Measurements from ENCODE around the gene SLC26A1. TPM values are rescaled to one million over a fixed set of nuclear protein-coding genes. Genes with fewer than 3 reads are reported as not detected.

The SLC26A1 gene
- total RNA-seq, 4 donors from 2014 or later: 1.7 to 4.1 (median 2.8) TPM

DNA sequence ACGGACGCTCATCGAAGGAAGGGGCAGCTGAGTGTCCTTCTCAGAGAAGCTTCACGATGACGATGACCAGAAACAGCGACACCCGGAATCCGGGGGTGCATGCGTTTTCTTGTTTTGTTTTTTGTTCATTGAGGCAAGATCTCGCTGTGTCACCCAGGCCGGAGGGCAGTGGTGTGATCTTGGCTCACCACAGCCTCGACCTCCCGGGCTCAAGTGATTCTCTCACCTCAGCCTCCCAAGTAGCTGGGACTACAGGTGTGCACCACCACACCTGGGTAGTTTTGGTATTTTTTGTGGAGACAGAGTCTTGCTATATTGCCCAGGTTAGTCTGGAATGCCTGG, 39.7 kb downstream of the SLC26A1 start:
- in situ Hi-C loops (cut with MboI; ENCODE audit: low pct_ligation_motif_present in 1 of 4, low pct_unique_long_range_greater_than_20kb in 1 of 4, low sequenced_read_pairs in 3 of 4): no loop called here
- H3K27ac ChIP-seq: no peak overlapping the region
- intact Hi-C loops (cut with DNase I; ENCODE audit: low total_unique reads): no loop called here
- no peaks in the 10 kb centered on the region for H3K9me3 ChIP-seq
- peaks cover 0 to 5% (median 0%) of the 10 kb centered on the region in 4 donors for H3K36me3 ChIP-seq
- H3K4me1 ChIP-seq: no peaks in the 10 kb centered on the region
- no peak overlapping the region for H3K4me3 ChIP-seq
- no peak for DNase-seq
- TF ChIP-seq POLR2A (IDR thresholded peaks at IDR 0.05): no peak
- TF ChIP-seq, protein P1, sequence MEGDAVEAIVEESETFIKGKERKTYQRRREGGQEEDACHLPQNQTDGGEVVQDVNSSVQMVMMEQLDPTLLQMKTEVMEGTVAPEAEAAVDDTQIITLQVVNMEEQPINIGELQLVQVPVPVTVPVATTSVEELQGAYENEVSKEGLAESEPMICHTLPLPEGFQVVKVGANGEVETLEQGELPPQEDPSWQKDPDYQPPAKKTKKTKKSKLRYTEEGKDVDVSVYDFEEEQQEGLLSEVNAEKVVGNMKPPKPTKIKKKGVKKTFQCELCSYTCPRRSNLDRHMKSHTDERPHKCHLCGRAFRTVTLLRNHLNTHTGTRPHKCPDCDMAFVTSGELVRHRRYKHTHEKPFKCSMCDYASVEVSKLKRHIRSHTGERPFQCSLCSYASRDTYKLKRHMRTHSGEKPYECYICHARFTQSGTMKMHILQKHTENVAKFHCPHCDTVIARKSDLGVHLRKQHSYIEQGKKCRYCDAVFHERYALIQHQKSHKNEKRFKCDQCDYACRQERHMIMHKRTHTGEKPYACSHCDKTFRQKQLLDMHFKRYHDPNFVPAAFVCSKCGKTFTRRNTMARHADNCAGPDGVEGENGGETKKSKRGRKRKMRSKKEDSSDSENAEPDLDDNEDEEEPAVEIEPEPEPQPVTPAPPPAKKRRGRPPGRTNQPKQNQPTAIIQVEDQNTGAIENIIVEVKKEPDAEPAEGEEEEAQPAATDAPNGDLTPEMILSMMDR (IDR thresholded peaks at IDR 0.05): no peak
- no peak for TF ChIP-seq EP300 (IDR thresholded peaks at IDR 0.05; ENCODE audit: low read depth)
- TF ChIP-seq POLR2AphosphoS5 (IDR thresholded peaks at IDR 0.05): no peak
- no peaks in the 10 kb centered on the region for H3K27me3 ChIP-seq
- 97% methylated on average over 4 to 13 of the region's 13 CpGs for WGBS, 2 donors (ENCODE audit: low coverage in 1 of 2)

DNA sequence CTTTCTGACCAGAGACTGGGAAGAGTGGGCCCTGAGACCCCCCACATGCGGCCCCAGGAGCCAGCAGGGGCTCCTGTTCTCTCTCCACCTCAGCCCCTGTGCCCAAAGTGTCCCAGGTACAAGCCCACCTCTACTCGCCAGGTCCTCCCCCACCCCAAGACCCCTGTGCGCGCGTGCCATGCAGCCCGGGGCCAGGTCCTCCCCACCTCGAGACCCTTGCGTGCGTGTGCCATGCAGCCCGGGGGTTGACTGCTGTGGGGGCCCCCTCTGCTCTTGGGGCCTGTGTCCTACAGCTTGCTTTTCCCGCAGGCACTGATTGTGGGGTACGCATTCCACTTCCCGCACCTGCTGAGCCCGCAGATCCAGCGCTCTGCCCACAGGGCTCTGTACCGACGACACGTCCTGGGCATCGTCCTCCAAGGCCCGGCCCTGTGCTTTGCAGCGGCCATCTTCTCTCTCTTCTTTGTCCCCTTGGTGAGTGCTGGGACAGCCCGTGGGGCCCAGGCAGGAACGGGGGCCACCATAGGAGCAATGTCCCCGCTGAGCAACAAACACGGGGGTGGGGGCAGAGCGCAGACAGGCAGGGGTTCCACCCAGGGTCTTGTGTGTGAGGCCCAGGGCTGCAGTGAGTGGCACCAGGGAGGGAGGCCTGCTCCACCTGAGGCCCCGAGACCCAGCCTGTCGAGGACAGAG, 40.2 kb downstream of the SLC26A1 start:
- in situ Hi-C loops (cut with MboI; ENCODE audit: low pct_ligation_motif_present in 1 of 4, low pct_unique_long_range_greater_than_20kb in 1 of 4, low sequenced_read_pairs in 3 of 4) (no loop called here), intact Hi-C loops (cut with DNase I; ENCODE audit: low total_unique reads) (no loop called here)
- Histone ChIP-seq H3K27ac (no peak overlapping the region), H3K9me3 (no peaks in the 10 kb centered on the region), H3K4me3 (no peak overlapping the region), H3K4me1 (no peaks in the 10 kb centered on the region), H3K27me3 (no peaks in the 10 kb centered on the region), H3K36me3 (peaks cover 0 to 5% (median 0%) of the 10 kb centered on the region in 4 donors)
- WGBS, 2 donors (ENCODE audit: low coverage in 1 of 2): 97% methylated on average over 28 of the region's 28 CpGs; no CpG with 5 or more reads in 1 of the 2 donors
- TF ChIP-seq, protein P1 (IDR thresholded peaks at IDR 0.05): no peak
- no peak for TF ChIP-seq POLR2AphosphoS5 (IDR thresholded peaks at IDR 0.05)
- TF ChIP-seq POLR2A (IDR thresholded peaks at IDR 0.05): no peak
- no peak for TF ChIP-seq EP300 (IDR thresholded peaks at IDR 0.05; ENCODE audit: low read depth)
- DNase-seq: no peak

DNA sequence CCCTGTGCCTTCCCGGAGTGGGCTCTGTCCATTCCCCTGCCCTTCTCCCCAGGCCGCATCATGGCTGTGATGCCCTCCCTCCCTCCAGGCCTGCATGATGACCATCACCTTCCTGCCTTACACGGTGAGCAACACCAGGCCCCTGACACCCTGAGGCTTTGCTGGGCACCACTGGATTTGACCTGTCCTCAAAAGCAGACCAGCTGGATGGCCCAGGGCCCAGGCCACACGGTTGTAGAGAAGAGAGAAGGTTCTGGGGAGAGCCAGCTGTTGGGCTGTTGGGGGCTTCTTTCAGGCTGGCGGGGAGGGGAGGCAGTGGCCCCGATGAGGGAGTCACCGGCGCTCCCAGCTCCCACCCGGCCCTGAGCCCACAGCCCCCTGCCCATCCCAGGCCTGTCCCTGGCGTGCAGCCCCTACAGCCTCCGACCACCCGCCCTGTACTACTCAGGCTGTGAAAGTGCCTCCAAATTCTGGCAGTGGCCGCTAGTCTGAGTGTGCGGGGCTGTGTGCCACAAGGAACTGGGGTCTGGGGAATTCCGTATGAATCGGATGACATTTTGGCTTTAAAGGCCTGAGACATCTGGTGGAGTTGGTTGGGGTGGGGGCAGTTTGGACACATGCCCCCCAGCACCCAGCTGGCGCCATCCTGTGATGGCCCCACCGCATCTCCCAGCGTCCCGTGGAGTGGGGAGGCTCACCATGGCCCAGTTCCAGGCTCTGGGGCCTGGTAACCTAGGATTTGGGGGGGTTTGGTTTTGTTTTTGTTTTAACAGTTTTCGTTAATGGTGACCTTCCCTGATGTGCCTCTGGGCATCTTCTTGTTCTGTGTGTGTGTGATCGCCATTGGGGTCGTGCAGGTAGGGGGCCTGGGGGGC, 41.4 kb downstream of the SLC26A1 start:
- DNase-seq: no peak
- intact Hi-C loops (cut with DNase I; ENCODE audit: low total_unique reads) (no loop called here), in situ Hi-C loops (cut with MboI; ENCODE audit: low pct_ligation_motif_present in 1 of 4, low pct_unique_long_range_greater_than_20kb in 1 of 4, low sequenced_read_pairs in 3 of 4) (no loop called here)
- 93 to 100% methylated on average over 2 to 21 of the region's 23 CpGs for WGBS, 2 donors (ENCODE audit: low coverage in 1 of 2)
- no peak for TF ChIP-seq POLR2AphosphoS5 (IDR thresholded peaks at IDR 0.05)
- TF ChIP-seq, protein P1 (IDR thresholded peaks at IDR 0.05): no peak
- no peak for TF ChIP-seq POLR2A (IDR thresholded peaks at IDR 0.05)
- no peak for TF ChIP-seq EP300 (IDR thresholded peaks at IDR 0.05; ENCODE audit: low read depth)
- H3K27ac ChIP-seq: no peak overlapping the region
- no peaks in the 10 kb centered on the region for H3K4me1 ChIP-seq
- no peaks in the 10 kb centered on the region for H3K9me3 ChIP-seq
- peaks cover 0 to 5% (median 0%) of the 10 kb centered on the region in 4 donors for H3K36me3 ChIP-seq
- H3K4me3 ChIP-seq: no peak overlapping the region
- no peaks in the 10 kb centered on the region for H3K27me3 ChIP-seq

DNA sequence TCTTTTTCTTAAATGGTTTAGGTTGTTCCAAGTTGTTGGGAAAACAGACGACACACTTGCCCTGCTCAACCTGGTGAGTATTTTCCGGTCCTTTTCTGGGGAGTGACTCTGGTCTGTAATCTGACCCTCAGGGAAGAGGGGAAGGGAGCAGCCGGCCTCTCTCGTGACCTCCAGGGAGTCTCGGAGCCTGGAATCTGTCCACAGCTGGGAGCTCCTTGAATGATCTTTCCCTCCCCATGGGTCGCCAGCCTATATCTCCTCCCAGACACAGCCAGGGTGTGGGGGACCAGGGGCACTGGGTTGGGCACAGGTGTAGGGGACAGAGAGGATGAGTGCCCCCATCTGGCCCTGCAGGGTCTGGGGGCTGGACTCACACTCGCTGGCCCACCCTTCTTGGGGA, 42.0 kb downstream of the SLC26A1 start:
- Histone ChIP-seq H3K27me3 (no peaks in the 10 kb centered on the region), H3K9me3 (no peaks in the 10 kb centered on the region), H3K4me1 (no peaks in the 10 kb centered on the region), H3K36me3 (peaks cover 0 to 5% (median 0%) of the 10 kb centered on the region in 4 donors), H3K4me3 (no peak overlapping the region), H3K27ac (no peak overlapping the region)
- no peak for DNase-seq
- TF ChIP-seq POLR2A (IDR thresholded peaks at IDR 0.05): no peak
- TF ChIP-seq EP300 (IDR thresholded peaks at IDR 0.05; ENCODE audit: low read depth): no peak
- TF ChIP-seq, protein P1 (IDR thresholded peaks at IDR 0.05): no peak
- no peak for TF ChIP-seq POLR2AphosphoS5 (IDR thresholded peaks at IDR 0.05)
- in situ Hi-C loops (cut with MboI; ENCODE audit: low pct_ligation_motif_present in 1 of 4, low pct_unique_long_range_greater_than_20kb in 1 of 4, low sequenced_read_pairs in 3 of 4) (no loop called here), intact Hi-C loops (cut with DNase I; ENCODE audit: low total_unique reads) (no loop called here)
- WGBS, 2 donors (ENCODE audit: low coverage in 1 of 2): 69 to 80% methylated on average over 1 to 6 of the region's 7 CpGs

Data from transverse colon (tissue), 4 donors.